WTC11 (cell line): Measurements from ENCODE around the gene SLC35E3. TPM values are rescaled to one million over a fixed set of nuclear protein-coding genes. Genes with fewer than 3 reads are reported as not detected.

ENCODE experiments used
- ATAC-seq: fragments of 200-7000 bp; cut with Tn5 transposase; 2 replicates; pipeline ENCODE4 v1.10.0; 2021; ENCODE audit warnings: mild to moderate bottlenecking, moderate library complexity
- CTCF ChIA-PET: fragments of 300-600 bp; sonication (Branson Sonifier 250); formaldehyde crosslinking; loops from one replicate; lab custom pipeline; 2021; ENCODE audit warnings: antibody characterized with exemption; lab: Charles Lee
- POLR2A ChIA-PET: fragments of 350-600 bp; sonication (Branson Sonifier 250); formaldehyde crosslinking; loops from one replicate; lab custom pipeline; 2021; ENCODE audit warnings: antibody characterized with exemption; lab: Charles Lee
- DNase-seq: peaks from one replicate; pipeline ENCODE4 v3.0.0; 2021; ENCODE audit warnings: low spot score
- H3K27ac Mint-ChIP-seq: 2 replicates; pipeline ENCODE4 v1.8.0; 2021; ENCODE audit warnings: mixed read lengths
- H3K27me3 Mint-ChIP-seq: 2 replicates; pipeline ENCODE4 v1.8.0; 2021; ENCODE audit warnings: low read depth, mild to moderate bottlenecking, moderate library complexity, mixed read lengths
- H3K36me3 Mint-ChIP-seq: 2 replicates; pipeline ENCODE4 v1.8.0; 2021; ENCODE audit warnings: mixed read lengths
- H3K4me1 Mint-ChIP-seq: 2 replicates; pipeline ENCODE4 v1.8.0; 2022; ENCODE audit warnings: mixed read lengths
- H3K4me3 Mint-ChIP-seq: 2 replicates; pipeline ENCODE4 v1.8.0; 2021; ENCODE audit warnings: mild to moderate bottlenecking, moderate library complexity, mixed read lengths
- H3K9me3 Mint-ChIP-seq: 2 replicates; pipeline ENCODE4 v1.8.0; 2021; ENCODE audit warnings: mixed read lengths
- CREB1 ChIP-seq: sonication (generic); formaldehyde crosslinking; IDR thresholded peaks from 2 replicates; pipeline ENCODE4 v1.8.0; 2023; ENCODE audit warnings: mild to moderate bottlenecking, missing genetic modification reagents
- FOXK1 ChIP-seq: sonication (generic); formaldehyde crosslinking; IDR thresholded peaks from 2 replicates; pipeline ENCODE4 v1.8.0; 2022; ENCODE audit warnings: mild to moderate bottlenecking, moderate library complexity, missing genetic modification reagents
- GABPB1 ChIP-seq: sonication (generic); formaldehyde crosslinking; IDR thresholded peaks from 2 replicates; pipeline ENCODE4 v1.8.1; 2023; ENCODE audit warnings: mild to moderate bottlenecking, missing genetic modification reagents
- JUN ChIP-seq: sonication (generic); formaldehyde crosslinking; IDR thresholded peaks from 2 replicates; pipeline ENCODE4 v1.8.0; 2023; ENCODE audit warnings: mild to moderate bottlenecking, missing genetic modification reagents
- MXD4 ChIP-seq: fragments of 250-450 bp; sonication (Bioruptor Pico); IDR thresholded peaks from 2 replicates; pipeline ENCODE4 v1.8.0; 2021; ENCODE audit warnings: mild to moderate bottlenecking, moderate library complexity, borderline replicate concordance
- NFATC4 ChIP-seq: fragments of 250-450 bp; sonication (Bioruptor Pico); IDR thresholded peaks from 2 replicates; pipeline ENCODE4 v1.9.0; 2021; ENCODE audit warnings: mild to moderate bottlenecking
- NFE2L1 ChIP-seq: sonication (generic); formaldehyde crosslinking; IDR thresholded peaks from 2 replicates; pipeline ENCODE4 v1.8.1; 2023; ENCODE audit warnings: missing genetic modification reagents
- NR1H2 ChIP-seq: sonication (generic); formaldehyde crosslinking; IDR thresholded peaks from 2 replicates; pipeline ENCODE4 v1.9.0; 2021; ENCODE audit warnings: mild to moderate bottlenecking, moderate library complexity, missing genetic modification reagents
- SMAD4 ChIP-seq: sonication (generic); formaldehyde crosslinking; IDR thresholded peaks from 2 replicates; pipeline ENCODE4 v1.8.0; 2022; ENCODE audit warnings: mild to moderate bottlenecking, missing genetic modification reagents
- ZNF232 ChIP-seq: sonication (generic); formaldehyde crosslinking; IDR thresholded peaks from 2 replicates; pipeline ENCODE4 v1.8.0; 2022; ENCODE audit warnings: mild to moderate bottlenecking, missing genetic modification reagents
- ZNF396 ChIP-seq: fragments of 250-450 bp; sonication (Bioruptor Pico); IDR thresholded peaks from 2 replicates; pipeline ENCODE4 v1.8.0; 2021; ENCODE audit warnings: mild to moderate bottlenecking, moderate library complexity, borderline replicate concordance
- ZNF671 ChIP-seq: fragments of 250-450 bp; sonication (Bioruptor Pico); IDR thresholded peaks from 2 replicates; pipeline ENCODE4 v1.8.0; 2021; ENCODE audit warnings: mild to moderate bottlenecking
- total RNA-seq: library from RNA; stranded (reverse); gene quantifications from 3 replicates; pipeline ENCODE4 v1.2.3, GENCODE V29; 2021
- TF ChIP-seq, protein P1 (sequence below): fragments of 250-450 bp; sonication (Bioruptor Pico); conservative IDR thresholded peaks from 2 replicates; pipeline ENCODE4 v1.9.0; 2021; ENCODE audit warnings: mild to moderate bottlenecking
- TF ChIP-seq, protein P2 (sequence below): sonication (generic); formaldehyde crosslinking; IDR thresholded peaks from 2 replicates; pipeline ENCODE4 v1.8.1; 2023; ENCODE audit warnings: mild to moderate bottlenecking, missing genetic modification reagents
- TF ChIP-seq, protein P3 (sequence below): sonication (generic); formaldehyde crosslinking; IDR thresholded peaks from 2 replicates; pipeline ENCODE4 v1.8.0; 2022; ENCODE audit warnings: mild to moderate bottlenecking, missing genetic modification reagents
- TF ChIP-seq, protein P4 (sequence below): fragments of 200-600 bp; IDR thresholded peaks from 2 replicates; pipeline ENCODE4 v1.8.0; 2022; ENCODE audit warnings: antibody characterized with exemption
- TF ChIP-seq, protein P5 (sequence below): sonication (generic); formaldehyde crosslinking; IDR thresholded peaks from 2 replicates; pipeline ENCODE4 v1.8.0; 2023; ENCODE audit warnings: mild to moderate bottlenecking, missing genetic modification reagents

Gene SLC35E3
- total RNA-seq, 1 experiment from 2014 or later = 11.3 TPM

DNA sequence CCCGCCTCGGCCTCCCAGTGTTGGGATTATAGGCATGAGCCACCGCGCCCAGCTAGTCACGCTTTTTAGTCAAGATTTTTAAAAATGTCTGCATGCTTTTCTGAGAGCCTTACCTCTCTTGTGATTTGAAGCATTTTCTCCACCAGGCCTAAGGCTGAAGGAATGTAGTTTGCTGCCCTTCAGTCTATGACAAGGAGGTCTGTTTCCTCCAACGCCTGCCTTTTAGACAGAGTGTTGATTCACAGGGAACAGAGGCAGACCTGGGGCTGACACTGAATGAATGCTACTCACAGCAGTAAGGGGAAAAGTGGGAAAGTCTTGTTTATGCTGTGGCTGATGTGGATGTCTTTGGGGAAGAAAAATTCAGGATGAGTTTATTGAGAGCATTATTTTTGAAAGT is 34.8 kb downstream of the SLC35E3 start (continued):
- no peak for TF ChIP-seq NR1H2 (CRISPR knock-in tag)

DNA sequence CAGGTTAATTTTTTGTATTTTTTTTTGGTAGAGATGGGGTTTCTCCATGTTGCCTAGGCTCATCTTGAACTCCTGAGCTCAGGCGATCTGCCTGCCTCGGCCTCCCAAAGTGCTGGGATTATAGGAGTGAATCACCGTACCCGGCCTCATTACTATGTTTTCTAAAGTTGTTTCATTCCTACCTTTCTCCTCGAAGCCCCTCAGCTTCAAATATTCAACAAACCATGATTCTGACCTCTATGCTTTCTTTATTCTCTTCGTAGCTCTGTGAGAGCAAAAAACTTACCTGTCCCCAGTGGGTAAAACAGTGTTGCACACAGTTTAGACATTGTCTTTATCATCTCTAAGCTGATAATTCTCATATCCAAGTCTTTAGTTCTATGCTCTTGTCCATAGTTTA is 35.8 kb downstream of the SLC35E3 start:
- no peak overlapping the region for H3K27ac Mint-ChIP-seq
- CTCF ChIA-PET = no interaction called here

DNA sequence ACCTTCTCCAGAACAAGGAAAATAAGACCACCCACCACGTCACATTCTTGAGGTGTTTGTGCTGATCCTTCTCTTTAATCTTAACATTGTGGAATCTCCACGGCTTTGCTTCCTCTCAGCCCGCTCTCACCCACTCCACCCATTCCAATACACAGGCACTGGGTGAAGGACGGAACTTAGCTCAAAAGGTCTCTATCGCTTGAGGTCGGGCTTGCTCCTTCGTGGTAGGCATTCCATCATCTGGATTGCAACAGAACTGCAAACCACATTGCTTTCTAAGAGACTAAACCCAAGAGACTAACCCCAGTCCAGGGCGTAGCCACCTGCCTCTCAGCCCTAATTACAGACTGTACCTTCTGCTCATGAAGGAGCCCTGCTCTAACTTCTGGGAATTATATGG is 38.0 kb downstream of the SLC35E3 start:
- ChIA-PET POLR2A (no interaction called here), CTCF (interaction anchor here (1.2 kb wide), 1 partner anchor 743 kb away, joined by 3 read pairs; no protein-coding TSS in a partner anchor)
- Mint-ChIP-seq H3K9me3 (no peaks in the 10 kb centered on the region), H3K4me1 (peaks cover 10% of the 10 kb centered on the region), H3K4me3 (no peak overlapping the region), H3K36me3 (no peaks in the 10 kb centered on the region), H3K27ac (no peak overlapping the region), H3K27me3 (no peaks in the 10 kb centered on the region)
- TF ChIP-seq NFE2L1 (CRISPR knock-in tag) (no peak), CREB1 (CRISPR knock-in tag) (no peak), NFATC4 (CRISPR knock-in tag) (no peak), NR1H2 (CRISPR knock-in tag) (no peak), ZNF232 (CRISPR knock-in tag) (no peak), ZNF671 (CRISPR knock-in tag) (no peak), ZNF396 (no peak), JUN (no peak), GABPB1 (CRISPR knock-in tag) (no peak), MXD4 (CRISPR knock-in tag) (no peak), FOXK1 (CRISPR knock-in tag) (no peak)
- TF ChIP-seq, protein P1, sequence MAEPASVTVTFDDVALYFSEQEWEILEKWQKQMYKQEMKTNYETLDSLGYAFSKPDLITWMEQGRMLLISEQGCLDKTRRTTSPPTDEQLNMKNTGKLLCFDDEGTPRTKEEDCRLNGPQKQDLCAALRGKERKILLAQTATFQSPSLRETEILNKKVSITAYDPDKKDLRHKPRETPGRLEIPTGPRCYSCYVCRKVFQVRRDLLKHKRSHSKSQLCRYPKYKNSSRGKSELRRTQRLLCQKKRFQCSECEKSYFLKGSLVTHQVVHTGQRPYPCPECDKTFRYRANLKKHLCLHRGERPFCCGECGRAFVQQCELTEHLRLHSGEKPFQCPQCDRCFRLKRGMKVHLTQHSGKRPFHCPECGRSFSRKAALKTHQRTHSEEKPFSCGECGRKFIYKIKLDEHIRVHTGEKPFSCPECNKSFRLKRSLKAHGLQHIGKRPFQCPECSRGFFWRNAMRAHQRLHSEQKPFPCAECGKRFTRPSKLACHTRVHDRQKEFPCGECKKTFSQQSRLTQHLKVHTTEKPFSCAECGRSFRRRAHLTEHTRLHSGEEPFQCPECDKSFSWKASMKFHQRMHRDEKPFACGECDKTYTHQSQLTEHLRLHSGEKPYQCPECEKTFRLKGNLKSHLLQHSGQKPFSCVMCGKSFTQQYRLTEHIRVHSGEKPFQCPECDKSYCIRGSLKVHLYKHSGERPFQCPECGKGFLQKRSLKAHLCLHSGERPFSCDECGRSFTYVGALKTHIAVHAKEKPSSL (CRISPR knock-in tag) = no peak
- TF ChIP-seq, protein P2, sequence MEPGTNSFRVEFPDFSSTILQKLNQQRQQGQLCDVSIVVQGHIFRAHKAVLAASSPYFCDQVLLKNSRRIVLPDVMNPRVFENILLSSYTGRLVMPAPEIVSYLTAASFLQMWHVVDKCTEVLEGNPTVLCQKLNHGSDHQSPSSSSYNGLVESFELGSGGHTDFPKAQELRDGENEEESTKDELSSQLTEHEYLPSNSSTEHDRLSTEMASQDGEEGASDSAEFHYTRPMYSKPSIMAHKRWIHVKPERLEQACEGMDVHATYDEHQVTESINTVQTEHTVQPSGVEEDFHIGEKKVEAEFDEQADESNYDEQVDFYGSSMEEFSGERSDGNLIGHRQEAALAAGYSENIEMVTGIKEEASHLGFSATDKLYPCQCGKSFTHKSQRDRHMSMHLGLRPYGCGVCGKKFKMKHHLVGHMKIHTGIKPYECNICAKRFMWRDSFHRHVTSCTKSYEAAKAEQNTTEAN (CRISPR knock-in tag) = no peak
- TF ChIP-seq, protein P3, sequence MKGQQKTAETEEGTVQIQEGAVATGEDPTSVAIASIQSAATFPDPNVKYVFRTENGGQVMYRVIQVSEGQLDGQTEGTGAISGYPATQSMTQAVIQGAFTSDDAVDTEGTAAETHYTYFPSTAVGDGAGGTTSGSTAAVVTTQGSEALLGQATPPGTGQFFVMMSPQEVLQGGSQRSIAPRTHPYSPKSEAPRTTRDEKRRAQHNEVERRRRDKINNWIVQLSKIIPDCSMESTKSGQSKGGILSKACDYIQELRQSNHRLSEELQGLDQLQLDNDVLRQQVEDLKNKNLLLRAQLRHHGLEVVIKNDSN = no peak
- TF ChIP-seq, protein P4, sequence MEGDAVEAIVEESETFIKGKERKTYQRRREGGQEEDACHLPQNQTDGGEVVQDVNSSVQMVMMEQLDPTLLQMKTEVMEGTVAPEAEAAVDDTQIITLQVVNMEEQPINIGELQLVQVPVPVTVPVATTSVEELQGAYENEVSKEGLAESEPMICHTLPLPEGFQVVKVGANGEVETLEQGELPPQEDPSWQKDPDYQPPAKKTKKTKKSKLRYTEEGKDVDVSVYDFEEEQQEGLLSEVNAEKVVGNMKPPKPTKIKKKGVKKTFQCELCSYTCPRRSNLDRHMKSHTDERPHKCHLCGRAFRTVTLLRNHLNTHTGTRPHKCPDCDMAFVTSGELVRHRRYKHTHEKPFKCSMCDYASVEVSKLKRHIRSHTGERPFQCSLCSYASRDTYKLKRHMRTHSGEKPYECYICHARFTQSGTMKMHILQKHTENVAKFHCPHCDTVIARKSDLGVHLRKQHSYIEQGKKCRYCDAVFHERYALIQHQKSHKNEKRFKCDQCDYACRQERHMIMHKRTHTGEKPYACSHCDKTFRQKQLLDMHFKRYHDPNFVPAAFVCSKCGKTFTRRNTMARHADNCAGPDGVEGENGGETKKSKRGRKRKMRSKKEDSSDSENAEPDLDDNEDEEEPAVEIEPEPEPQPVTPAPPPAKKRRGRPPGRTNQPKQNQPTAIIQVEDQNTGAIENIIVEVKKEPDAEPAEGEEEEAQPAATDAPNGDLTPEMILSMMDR = no peak
- TF ChIP-seq, protein P5, sequence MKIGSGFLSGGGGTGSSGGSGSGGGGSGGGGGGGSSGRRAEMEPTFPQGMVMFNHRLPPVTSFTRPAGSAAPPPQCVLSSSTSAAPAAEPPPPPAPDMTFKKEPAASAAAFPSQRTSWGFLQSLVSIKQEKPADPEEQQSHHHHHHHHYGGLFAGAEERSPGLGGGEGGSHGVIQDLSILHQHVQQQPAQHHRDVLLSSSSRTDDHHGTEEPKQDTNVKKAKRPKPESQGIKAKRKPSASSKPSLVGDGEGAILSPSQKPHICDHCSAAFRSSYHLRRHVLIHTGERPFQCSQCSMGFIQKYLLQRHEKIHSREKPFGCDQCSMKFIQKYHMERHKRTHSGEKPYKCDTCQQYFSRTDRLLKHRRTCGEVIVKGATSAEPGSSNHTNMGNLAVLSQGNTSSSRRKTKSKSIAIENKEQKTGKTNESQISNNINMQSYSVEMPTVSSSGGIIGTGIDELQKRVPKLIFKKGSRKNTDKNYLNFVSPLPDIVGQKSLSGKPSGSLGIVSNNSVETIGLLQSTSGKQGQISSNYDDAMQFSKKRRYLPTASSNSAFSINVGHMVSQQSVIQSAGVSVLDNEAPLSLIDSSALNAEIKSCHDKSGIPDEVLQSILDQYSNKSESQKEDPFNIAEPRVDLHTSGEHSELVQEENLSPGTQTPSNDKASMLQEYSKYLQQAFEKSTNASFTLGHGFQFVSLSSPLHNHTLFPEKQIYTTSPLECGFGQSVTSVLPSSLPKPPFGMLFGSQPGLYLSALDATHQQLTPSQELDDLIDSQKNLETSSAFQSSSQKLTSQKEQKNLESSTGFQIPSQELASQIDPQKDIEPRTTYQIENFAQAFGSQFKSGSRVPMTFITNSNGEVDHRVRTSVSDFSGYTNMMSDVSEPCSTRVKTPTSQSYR (CRISPR knock-in tag) = no peak
- ATAC-seq (peak; percentile 28), DNase-seq (no peak)

More for the DNA sequence above, 35.8 kb downstream of the SLC35E3 start:
- H3K4me3 Mint-ChIP-seq = no peak overlapping the region
- POLR2A ChIA-PET = no interaction called here
- no peak for ATAC-seq
- H3K4me1 Mint-ChIP-seq = peaks cover 2% of the 10 kb centered on the region; the same call in 1 of the 2 replicates
- no peaks in the 10 kb centered on the region for H3K36me3 Mint-ChIP-seq
- DNase-seq = no peak
- TF ChIP-seq SMAD4 = no peak
- TF ChIP-seq MXD4 (CRISPR knock-in tag) = no peak
- no peaks in the 10 kb centered on the region for H3K9me3 Mint-ChIP-seq
- no peaks in the 10 kb centered on the region for H3K27me3 Mint-ChIP-seq
